Measurements from ENCODE around the gene NR3C2.
"Not testable (repeated sequence)": the region's sequence is repeated elsewhere in the genome, so short reads cannot be mapped to it uniquely, and the experiment has no call there.

NR3C2 gene

GRCh38 chr4:148154769-148155168 lies 287.4 kb downstream of the NR3C2 start:
- no peak for DNase-seq

- DNase-seq = no peak
Measured at GRCh38 chr4:148152868-148153625, 289.2 kb downstream of the NR3C2 start.

GRCh38 chr4:148151806-148152205 lies 290.4 kb downstream of the NR3C2 start:
- DNase-seq = no peak

- no peak for DNase-seq
Measured at GRCh38 chr4:148145475-148145874, 296.7 kb downstream of the NR3C2 start.

- no peak for DNase-seq
Measured at GRCh38 chr4:148143174-148143573, 299.0 kb downstream of the NR3C2 start.

GRCh38 chr4:148141501-148141900 lies 300.7 kb downstream of the NR3C2 start:
- DNase-seq = no peak

GRCh38 chr4:148126825-148127224 lies 315.4 kb downstream of the NR3C2 start:
- no peak for DNase-seq

GRCh38 chr4:148124512-148124911 lies 317.7 kb downstream of the NR3C2 start:
- no peak for DNase-seq

- not testable (repeated sequence) for DNase-seq
Measured at GRCh38 chr4:148123161-148123560, 319.1 kb downstream of the NR3C2 start.

- DNase-seq = no peak
Measured at GRCh38 chr4:148120216-148120615, 322.0 kb downstream of the NR3C2 start.

GRCh38 chr4:148118633-148119032 lies 323.6 kb downstream of the NR3C2 start:
- no peak for DNase-seq

GRCh38 chr4:148118179-148118578 lies 324.0 kb downstream of the NR3C2 start:
- DNase-seq = no peak

- DNase-seq = no peak
Measured at GRCh38 chr4:148116969-148117368, 325.2 kb downstream of the NR3C2 start.

GRCh38 chr4:148116264-148116663 lies 325.9 kb downstream of the NR3C2 start:
- no peak for DNase-seq

- DNase-seq = no peak
Measured at GRCh38 chr4:148114436-148114835, 327.8 kb downstream of the NR3C2 start.

- no peak for DNase-seq
Measured at GRCh38 chr4:148112231-148112982, 329.8 kb downstream of the NR3C2 start.

GRCh38 chr4:148110169-148110568 lies 332.0 kb downstream of the NR3C2 start:
- DNase-seq = no peak

- DNase-seq = no peak
Measured at GRCh38 chr4:148109216-148109615, 333.0 kb downstream of the NR3C2 start.

GRCh38 chr4:148108766-148109165 lies 333.4 kb downstream of the NR3C2 start:
- DNase-seq = no peak

- DNase-seq = no peak
Measured at GRCh38 chr4:148103597-148104355, 338.4 kb downstream of the NR3C2 start.

- DNase-seq = no peak
Measured at GRCh38 chr4:148101790-148102189, 340.4 kb downstream of the NR3C2 start.

GRCh38 chr4:148101235-148101634 lies 341.0 kb downstream of the NR3C2 start:
- no peak for DNase-seq

GRCh38 chr4:148097801-148098200 lies 344.4 kb downstream of the NR3C2 start:
- no peak for DNase-seq

Data from activated CD4-positive, alpha-beta T cell treated with anti-CD3 and anti-CD28 coated beads, Interleukin-2, amount 50 U/mL, for 16 hours (primary cell).